Measurements from ENCODE around the gene TCERG1L. TPM values are rescaled to one million over a fixed set of nuclear protein-coding genes. Genes with fewer than 3 reads are reported as not detected.
"Not testable (repeated sequence)": the region's sequence is repeated elsewhere in the genome, so short reads cannot be mapped to it uniquely, and the experiment has no call there.

TCERG1L gene
- total RNA-seq, 1 donor from 2014 or later, result 0.31 TPM

DNA sequence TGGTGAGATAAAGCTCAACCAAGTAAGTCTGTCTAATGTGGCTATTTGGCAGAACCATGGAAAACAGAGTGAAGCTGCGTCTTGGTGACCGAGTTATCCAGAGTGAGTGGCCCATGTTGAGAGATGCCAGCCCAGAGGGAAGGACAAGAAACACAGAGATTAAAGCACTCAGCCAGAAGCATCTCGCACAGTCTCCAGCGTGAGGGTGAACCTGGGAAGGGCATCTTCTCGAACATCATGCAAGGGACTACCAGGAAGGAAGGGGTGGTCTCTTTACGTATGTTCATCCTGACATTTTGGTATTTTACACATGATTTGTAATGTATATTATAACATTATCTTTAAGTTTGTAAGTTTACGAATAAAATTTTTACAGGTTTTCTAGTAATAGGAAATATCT, 146.4 kb downstream of the TCERG1L start:
- DNase-seq, result no peak

DNA sequence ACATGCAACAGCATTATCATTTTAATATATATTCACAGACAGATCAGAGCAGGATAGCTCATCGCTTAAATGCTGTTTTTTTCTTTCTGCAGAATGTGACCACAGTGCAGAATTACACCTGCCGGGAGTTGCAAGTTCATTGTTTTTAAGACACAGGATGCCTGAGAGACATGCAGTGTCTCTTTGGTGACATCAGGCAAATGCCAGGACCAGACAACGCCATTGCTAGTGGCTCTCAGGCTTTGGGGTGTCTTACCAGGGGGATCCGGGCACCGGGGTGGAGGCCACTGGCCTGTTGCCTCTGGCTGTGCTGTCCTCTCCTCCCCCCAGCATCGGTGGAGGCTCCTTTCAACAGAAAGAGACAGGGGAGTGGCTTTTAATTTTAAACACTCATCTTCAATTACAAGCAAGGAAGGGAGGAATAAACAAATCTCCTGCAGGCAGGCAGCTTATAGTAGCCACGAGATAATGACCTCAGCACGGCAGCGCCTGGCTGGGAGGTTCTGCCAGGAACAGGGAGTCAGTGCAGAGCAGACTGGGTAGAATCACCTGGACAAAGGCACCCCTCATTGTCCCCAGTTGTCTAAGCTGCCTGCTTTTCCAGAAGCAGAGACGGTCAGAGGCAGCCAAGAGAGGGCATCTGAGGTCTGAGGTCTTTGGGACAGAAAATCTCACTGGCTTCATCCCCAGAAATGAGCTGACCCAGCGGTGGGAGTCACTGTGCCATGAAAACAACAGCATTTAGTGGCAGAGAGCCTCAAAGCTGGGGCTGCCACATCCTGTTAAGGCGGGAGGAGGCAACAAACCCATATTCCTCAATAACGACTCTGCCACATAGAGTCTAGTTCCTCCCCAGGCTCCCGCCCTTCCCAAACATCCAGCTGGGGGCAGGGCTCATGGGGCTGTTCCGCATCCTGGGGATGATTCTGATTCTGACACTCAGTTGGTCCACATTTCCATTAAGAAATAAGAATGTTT, 148.4 kb downstream of the TCERG1L start:
- DNase-seq, result no peak

DNA sequence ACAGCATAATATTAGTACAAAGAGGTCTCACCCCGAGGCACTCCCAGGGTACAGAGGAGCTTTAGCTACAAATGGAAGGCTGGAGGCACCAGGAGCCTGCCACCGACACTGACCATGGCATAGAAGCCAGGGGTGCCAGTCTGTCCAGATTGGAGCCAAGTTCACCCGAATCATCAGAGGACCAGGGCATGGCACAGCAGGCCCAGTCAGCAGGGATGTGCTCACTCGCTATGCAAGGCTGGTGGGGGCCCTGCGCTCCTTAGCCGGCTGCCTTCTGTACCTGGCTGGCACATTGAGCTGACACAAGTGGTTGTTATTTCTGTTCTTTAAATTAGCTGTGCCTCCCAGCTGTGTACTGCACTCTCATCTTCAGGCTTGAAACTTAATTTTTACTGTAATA, 149.3 kb downstream of the TCERG1L start:
- DNase-seq, result no peak

DNA sequence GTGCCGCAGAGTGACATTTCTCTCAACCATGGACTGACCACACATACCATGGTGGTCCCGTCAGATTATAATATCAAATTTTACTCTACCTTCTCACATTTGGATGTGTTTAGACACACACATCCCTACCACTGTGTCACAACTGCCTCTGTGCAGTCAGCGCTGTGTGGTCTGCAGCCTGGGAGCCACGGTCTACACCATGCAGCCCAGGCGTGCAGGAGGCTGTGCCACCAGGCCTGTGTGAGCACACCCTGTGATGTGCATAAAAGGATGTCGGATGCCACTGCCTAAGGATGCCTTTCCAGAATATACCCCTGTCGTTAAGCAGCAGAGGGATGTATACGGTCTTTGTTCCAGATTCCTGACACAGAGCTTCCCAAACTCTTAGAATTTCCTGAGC, 150.4 kb downstream of the TCERG1L start:
- DNase-seq, result no peak

DNA sequence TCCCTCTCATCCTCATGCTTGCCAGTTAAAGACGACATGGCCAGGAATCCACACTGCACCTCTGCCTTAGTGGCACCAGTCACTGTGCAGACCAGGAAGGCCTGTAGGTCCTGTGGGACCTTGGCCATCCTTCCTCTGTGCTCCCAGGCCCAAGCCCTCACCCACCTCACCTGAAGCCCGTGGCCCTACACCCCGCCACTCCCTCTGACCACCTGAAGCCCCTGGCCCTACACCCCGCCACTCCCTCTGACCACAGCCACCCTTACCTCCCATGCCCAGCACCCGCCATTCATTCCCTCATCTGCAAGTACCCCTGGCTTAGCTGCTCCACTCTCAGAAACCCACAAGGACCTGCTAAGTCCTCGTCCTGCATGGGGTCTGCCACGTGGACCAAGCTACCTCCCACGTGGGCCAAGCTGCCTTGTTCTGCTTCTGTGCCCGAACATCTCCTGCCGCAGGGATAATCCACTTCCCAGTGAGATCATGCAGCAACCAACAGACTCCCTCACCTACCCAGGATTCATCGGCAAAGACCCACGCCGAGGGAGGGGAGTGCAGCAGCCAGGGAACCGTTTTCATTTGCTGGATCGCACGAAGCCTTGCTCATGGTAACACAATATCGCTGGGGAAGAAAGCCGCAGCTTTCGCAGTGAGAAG, 151.2 kb downstream of the TCERG1L start:
- no peak for DNase-seq

DNA sequence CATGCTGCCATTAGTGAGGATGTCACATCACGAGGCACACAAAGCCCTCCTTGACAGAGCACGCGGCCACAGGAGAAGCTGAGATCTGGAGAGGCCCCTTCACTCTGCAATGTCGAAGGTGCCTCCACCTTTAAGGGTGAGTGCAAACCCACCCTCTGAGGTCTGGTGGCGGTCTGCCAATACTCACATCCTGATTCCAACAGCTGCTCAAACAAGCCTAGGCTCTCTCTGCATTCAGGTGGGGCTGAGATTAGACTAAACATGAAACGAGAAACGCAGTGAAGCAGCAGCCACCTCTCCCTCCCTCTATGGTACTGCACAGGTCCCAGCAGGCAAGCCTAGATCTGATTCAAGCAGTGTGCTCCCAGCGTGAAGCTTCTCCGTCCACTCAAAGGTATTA, 151.8 kb downstream of the TCERG1L start:
- no peak for DNase-seq

DNA sequence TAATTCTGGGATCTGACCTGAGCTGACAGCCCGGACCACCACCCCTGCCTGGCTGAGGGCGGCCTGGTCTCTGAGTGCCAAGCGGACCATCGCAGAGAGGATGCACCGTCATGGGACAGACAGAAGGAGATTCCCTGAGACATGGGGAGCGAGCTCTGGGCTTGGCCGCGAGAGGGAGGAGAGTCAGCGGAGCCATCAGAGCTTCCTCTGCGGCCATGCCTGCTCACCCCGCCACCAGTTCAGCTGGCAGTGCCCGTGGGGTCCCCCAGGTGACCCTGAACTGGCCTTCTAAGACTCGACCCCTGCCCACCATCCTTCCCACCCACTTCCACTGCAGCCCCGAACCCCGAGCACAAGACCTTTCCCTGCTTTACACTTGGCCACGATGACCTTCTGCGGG, 152.8 kb downstream of the TCERG1L start:
- no peak for DNase-seq

DNA sequence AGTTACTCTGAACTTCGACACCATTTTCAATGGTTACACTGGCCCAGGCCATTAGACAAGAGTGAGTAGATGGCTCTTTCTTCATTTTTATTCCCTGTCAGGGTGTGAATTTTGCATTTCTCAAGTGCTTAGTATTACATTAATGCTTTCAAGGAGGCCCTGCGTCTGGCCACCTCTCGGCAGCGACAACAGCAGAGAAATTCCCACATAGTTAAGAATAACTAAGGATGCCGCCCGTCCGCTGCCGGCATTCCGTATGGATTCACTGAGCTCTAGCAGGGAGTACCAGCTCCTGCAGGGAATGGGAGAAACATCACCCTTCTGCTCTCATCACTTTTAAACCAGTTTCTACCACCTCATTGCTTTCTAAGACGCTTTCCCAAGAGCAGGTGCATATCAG, 153.6 kb downstream of the TCERG1L start:
- no peak for DNase-seq

DNA sequence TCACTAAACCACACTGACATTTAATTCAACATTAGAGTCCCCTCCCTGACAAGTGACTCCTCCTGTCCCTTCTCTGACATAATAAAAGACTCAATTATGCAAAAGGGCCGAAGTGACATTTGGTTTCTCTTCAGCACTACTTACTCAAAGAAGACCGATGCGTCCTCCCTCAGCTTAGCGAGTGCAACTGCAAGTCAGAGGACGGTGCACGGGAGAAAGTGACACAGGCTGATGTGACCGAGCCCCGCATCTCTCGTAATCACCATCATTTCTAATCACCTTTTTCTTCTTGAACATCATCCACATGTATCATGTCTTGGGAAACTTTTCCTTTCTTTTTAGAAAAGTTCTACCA, 155.7 kb downstream of the TCERG1L start:
- DNase-seq, result no peak

DNA sequence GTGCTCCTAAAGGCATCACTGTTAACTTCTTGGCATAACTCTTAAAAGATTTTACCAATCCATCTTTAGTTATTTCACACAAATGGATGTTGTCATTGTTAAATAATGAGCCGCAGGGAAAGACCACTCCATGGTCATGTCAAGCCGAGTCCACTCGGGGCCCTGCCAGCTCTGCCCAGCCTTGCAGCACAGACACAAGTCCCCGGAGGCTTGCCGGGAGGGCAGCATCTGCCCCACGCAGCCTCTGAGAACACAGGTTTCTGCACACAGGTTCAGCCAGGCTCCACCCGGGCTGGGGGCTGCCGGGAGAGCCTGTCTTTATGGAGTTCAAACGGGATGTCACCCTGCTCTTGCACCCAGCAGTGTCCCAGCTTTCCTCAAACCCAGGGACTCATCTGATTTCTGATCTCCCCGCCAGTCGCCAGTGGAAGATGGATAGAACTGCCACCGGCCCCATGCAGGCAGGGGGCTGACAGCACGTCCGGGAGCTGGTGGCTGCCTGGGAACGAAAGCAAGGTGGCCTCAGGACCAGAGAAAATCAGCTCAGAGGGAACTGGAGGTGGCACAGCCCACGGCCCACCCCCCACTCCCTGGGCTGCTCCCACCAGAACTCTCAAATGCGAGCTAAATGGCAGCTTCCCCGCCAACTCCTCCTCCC, 156.2 kb downstream of the TCERG1L start:
- DNase-seq, result no peak

DNA sequence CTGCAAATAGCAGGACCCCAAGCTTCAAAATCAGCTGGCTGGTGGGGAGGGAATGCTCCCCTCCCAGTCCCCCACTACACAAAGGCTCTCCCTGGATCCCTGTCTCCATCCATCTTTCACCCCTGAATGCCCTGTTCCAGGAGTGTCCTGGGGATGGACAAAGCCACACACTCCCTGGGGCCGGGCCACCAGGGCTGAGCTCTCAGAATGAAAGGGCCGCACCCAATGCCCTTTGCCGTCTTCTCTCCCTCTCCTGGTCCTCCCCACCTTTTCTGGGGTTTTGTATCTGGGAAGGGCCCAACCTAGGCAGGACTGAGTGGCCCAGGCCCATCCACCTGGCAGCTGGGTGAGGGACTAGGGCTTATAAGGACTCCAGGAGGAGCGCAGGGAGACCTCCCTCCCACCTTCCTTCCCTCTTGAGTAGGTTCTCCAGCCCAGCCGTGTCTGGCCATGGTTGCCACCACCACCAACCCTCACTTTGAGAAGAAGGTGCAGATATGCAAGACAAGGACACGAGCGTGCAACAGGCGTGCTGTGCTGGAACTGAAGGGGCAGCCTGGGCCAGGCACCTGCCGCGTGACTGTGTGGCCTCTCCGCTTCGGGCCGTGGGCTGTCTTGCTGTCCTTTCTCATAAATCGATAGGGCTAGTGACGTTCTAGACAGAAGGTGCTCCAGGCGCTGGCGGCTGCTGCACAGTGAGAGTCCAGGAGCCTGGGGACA, 157.1 kb downstream of the TCERG1L start:
- DNase-seq, result no peak

DNA sequence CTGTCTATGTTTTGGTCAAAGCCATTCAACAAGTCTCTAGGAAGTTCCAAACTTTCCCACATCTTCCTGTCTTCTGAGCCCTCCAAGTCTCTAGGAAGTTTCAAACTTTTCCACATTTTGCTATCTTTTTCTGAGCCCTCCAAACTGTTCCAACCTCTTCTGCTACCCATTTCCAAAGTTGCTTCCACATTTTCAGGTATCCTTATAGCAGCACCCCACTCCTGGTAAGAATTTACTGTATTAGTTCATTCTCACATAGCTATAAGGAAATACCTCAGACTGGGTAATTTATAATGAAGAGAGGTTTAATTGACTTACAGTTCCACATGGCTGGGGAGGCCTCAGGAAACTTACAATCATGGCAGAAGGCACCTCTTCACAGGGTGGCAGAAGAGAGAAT, 159.1 kb downstream of the TCERG1L start:
- not testable (repeated sequence) for DNase-seq

DNA sequence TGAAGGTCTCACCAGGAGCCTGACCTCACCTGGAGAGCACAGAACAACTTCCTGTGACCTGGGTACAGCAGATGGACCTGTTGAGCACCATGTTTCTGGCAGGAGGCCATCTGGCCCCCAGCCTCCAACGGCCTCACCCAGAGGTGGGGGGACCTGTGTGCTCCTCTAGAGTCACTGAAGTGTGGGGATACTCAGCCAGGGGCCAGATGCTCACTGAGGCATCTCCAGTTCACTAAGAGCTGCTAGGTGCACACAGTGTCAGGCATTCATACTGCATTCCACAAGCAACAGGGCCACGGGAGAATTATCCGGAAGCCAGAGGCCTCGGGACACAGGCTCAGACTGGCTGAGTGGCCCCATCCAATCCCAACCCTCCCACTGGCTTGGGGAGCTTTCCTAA, 161.4 kb downstream of the TCERG1L start:
- DNase-seq, result no peak

DNA sequence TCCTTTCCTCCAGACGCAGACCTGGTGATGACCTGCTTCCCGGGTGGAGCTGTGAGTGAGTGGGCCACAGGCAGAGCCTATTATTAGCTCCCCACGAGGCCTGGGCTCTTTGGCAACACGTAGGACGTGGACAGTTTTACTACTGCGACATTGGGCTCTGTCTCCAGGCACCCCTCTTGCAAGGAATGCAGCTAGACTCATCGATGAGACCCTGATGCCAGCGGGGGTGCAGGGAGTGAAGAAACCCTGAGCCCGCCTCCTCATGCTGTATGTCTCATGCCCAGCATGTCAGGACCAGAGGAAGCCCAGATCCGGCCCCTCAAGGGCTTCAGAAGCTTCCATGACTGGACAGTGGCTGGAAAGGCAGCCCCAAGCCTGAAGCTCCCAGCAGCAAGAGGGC, 161.9 kb downstream of the TCERG1L start:
- no peak for DNase-seq

DNA sequence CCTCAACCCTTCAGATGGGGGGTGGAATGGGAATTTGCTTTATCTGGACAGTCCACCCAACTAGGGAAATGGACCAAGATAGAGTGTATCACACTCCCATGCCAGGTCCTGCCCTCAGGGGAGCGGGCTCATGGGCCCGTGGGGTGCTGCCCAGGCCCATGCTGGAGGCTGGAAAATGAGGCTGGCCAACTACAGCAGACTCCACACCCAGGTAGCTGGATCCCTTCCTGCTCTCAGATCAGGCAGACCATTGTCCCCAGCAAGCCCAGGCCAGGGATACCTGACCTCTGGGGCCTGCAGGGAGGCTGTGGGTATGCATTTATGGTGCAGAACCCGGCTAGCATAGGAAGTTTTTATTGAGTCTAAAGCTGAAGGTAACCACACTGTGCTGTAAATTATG, 162.4 kb downstream of the TCERG1L start:
- DNase-seq, result no peak

DNA sequence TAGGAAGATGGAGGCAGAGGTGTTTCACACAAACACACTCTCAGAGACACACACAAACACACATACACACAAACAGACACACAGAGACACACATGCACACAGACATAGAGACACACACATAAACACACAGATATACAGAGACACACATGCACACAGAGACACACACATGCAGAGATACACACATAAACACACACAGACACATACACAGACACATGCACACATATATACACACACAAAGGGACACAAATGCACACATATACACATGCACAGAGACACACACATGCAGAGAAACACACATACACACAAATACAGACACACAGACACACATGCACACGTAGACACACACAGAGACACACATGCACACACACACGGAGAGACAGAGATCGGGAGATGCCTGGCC, 163.3 kb downstream of the TCERG1L start:
- no peak for DNase-seq

DNA sequence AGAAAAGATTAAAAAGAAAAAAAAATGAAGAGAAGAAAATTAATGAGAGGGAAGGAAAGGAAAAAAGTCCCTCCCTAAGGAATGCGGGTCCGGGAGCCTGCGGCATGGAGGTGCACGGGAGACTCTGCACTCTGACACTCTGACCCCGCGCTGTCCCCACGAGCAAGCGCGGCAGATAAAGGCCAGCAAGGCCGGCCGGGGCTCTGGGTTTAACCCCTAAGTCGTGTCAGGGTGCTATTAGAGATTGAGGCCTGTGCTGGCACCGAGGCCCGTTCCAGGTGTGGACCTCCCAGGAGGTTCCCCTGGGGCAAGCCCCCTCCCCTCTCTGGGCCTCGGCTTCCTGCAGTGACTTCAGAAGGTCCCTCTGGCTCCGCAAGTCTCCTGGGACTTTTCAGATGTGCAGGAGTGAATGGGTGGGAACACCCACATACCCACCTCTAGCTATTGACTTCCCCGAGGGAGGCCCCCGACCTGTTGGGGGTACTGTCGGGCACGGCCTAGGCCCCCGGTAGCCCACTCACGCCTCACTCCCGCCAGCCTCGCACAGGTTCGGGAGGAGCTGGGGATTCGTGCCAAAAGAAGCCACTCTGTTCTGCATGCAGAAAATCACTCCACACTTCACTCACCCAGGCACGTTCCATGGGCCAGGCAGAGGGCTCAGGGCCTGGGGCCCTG, 164.1 kb downstream of the TCERG1L start:
- DNase-seq, result no peak

DNA sequence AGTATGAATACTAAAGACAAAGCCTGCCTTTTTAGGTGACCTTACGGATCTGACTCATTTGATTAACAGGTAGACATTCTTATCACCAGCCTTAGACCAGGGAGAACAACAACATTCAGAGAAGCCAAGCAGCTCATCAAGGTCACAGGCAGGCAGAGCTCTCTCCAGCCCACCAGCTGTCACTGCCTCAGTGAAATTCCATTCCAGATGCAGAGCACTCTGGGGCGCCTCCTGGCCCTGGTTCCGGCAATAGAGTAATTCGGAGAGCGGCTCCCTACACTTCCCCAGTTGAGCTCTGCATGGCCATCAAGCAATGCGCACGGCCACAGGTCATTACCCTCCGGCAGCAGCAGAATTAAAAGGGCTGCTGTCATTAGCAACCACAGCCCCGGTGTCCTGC, 164.7 kb downstream of the TCERG1L start:
- peak; percentile 55 for DNase-seq

DNA sequence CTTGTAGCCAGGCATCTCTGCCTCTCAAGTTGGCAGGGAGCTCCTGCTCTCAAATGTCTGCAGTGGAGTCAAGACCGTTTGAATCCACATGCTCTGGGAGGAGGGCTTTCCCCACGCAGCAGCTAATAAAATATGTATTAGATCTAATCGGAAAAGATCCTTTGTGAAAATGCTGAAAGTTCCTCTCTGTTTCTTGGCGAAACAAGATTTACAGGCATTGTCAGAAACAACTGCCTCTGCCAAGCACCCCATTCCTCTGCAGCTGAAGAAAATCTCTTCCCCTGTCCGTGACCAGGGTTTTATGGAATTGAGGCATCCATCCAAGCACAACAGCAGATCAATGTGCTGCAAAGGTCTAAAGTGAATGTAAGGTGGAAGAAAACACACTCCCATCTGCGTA, 165.8 kb downstream of the TCERG1L start:
- DNase-seq, result peak; percentile 49

DNA sequence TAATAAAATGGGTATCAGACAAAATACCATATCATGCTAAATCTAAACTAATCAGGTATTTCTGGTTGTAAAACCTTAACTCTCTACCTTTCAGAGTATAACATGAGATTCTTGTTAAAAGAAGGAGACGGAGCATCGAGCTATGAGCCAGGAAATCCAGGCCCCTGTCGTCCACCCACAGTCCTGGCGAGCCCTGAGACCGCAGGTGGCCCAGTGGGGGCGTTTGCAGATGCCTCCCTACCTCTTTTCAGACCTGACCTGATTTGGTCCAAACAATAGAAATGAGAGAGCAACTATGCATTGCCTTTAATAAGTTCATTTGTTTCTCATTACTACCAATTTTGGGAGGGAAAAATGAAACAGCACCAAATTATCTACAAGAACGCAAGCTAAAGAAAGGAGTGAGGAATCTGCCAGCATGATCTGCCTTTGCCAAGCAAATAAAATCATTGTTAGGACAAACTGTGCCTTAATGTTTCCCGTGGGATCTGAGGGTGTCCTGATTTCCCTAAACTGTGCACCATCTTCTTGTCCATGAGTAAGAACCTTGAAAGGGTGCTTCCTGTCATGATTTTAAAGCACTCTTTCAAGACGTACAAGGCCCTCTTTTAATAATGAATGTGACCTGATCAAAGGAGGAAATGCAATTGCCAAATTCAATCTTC, 166.7 kb downstream of the TCERG1L start:
- no peak for DNase-seq

DNA sequence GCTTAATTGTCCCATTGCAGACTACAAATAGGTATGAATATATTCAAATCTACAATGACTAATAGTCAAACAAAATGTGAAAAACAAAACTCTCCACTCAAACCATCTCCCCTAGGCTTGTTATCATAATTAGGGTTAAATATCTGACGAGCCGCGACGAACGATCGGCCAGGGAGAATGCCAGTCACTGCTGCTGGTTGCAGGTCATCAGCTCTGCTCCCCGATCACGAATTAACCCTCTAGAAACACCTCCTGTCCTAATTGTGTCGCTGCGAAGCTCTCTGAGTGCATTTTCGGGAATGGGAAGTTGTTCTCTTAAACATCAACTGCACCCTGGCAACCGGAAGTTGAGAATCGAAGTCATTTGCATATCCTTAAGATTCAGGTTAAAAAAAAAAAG, 167.3 kb downstream of the TCERG1L start:
- DNase-seq, result no peak

All from tongue (tissue), 2 donors.